Glutamatergic neuron (in vitro differentiated cells): Measurements from ENCODE around the gene APIP. TPM values are rescaled to one million over a fixed set of nuclear protein-coding genes. Genes with fewer than 3 reads are reported as not detected.
A peak's percentile ranks its signal among the peaks of the same experiment; 100 is the strongest.
"Not testable (repeated sequence)": the region's sequence is repeated elsewhere in the genome, so short reads cannot be mapped to it uniquely, and the experiment has no call there.

ENCODE experiments used
- DNase-seq: peaks from one replicate; pipeline ENCODE4 v3.0.0; 2022
- H3K27ac Mint-ChIP-seq: one replicate; pipeline ENCODE4 v1.8.0; 2020; ENCODE audit warnings: mild to moderate bottlenecking, mixed read lengths, inconsistent platforms; ENCODE audit not compliant: unreplicated experiment
- H3K27me3 Mint-ChIP-seq: one replicate; pipeline ENCODE4 v1.8.0; 2020; ENCODE audit warnings: mild to moderate bottlenecking, moderate library complexity, mixed read lengths, inconsistent platforms; ENCODE audit not compliant: unreplicated experiment
- H3K36me3 Mint-ChIP-seq: one replicate; pipeline ENCODE4 v1.8.0; 2020; ENCODE audit warnings: mild to moderate bottlenecking, mixed read lengths, inconsistent platforms; ENCODE audit not compliant: unreplicated experiment
- H3K4me1 Mint-ChIP-seq: one replicate; pipeline ENCODE4 v1.8.0; 2020; ENCODE audit warnings: mild to moderate bottlenecking, low read depth, mixed read lengths, inconsistent platforms; ENCODE audit not compliant: unreplicated experiment
- H3K4me3 Mint-ChIP-seq: one replicate; pipeline ENCODE4 v1.8.0; 2020; ENCODE audit warnings: mild to moderate bottlenecking, mixed read lengths, inconsistent platforms; ENCODE audit not compliant: unreplicated experiment
- H3K9me3 Mint-ChIP-seq: one replicate; pipeline ENCODE4 v1.8.0; 2020; ENCODE audit warnings: mild to moderate bottlenecking, moderate library complexity, mixed read lengths, inconsistent platforms; ENCODE audit not compliant: unreplicated experiment
- CTCF ChIP-seq: fragments of 200-600 bp; sonication (generic); IDR thresholded peaks from one replicate; pipeline ENCODE4 v1.5.0; 2021; ENCODE audit not compliant: partially characterized antibody, unreplicated experiment
- total RNA-seq: library from RNA; stranded (reverse); fragmentation: NEBNext Ultra II Directional; extraction: Animal tissue kit (Norgen Biotek cat#: 25700); gene quantifications from one replicate; pipeline ENCODE4 v1.2.1, GENCODE V29; 2021; ENCODE audit not compliant: unreplicated experiment

APIP gene
- total RNA-seq, 1 donor from 2014 or later: 20.9 TPM

GRCh38 chr11:34899633-34900016 is 16.6 kb downstream of the APIP start:
- peaks cover 11% of the 10 kb centered on the region for H3K4me1 Mint-ChIP-seq
- H3K9me3 Mint-ChIP-seq: peaks cover 8% of the 10 kb centered on the region
- DNase-seq: peak; percentile 24
- peaks cover 32% of the 10 kb centered on the region for H3K36me3 Mint-ChIP-seq
- no peak overlapping the region for H3K4me3 Mint-ChIP-seq
- no peak for TF ChIP-seq CTCF
- H3K27ac Mint-ChIP-seq: no peak overlapping the region
- peaks cover 3% of the 10 kb centered on the region for H3K27me3 Mint-ChIP-seq

- Mint-ChIP-seq H3K4me1 (peaks cover 8% of the 10 kb centered on the region), H3K27ac (peak overlapping the region; percentile 28), H3K27me3 (peaks cover 4% of the 10 kb centered on the region), H3K9me3 (peaks cover 9% of the 10 kb centered on the region), H3K36me3 (peaks cover 32% of the 10 kb centered on the region), H3K4me3 (no peak overlapping the region)
- DNase-seq: no peak
- TF ChIP-seq CTCF: no peak
Measured at GRCh38 chr11:34898474-34898873, 17.7 kb downstream of the APIP start.

- Mint-ChIP-seq H3K27me3 (peaks cover 6% of the 10 kb centered on the region), H3K36me3 (peaks cover 32% of the 10 kb centered on the region), H3K9me3 (peaks cover 12% of the 10 kb centered on the region), H3K27ac (no peak overlapping the region), H3K4me1 (peaks cover 7% of the 10 kb centered on the region), H3K4me3 (no peak overlapping the region)
- no peak for DNase-seq
- TF ChIP-seq CTCF: no peak
Measured at GRCh38 chr11:34897171-34897870, 18.9 kb downstream of the APIP start.

- not testable (repeated sequence) for H3K4me3 Mint-ChIP-seq, H3K27ac Mint-ChIP-seq, H3K27me3 Mint-ChIP-seq, DNase-seq
- peaks cover 12% of the 10 kb centered on the region for H3K9me3 Mint-ChIP-seq
- peaks cover 32% of the 10 kb centered on the region for H3K36me3 Mint-ChIP-seq
- peaks cover 10% of the 10 kb centered on the region for H3K4me1 Mint-ChIP-seq
Measured at GRCh38 chr11:34896191-34896590, 20.0 kb downstream of the APIP start.

GRCh38 chr11:34893416-34893815 is 22.8 kb downstream of the APIP start:
- Mint-ChIP-seq H3K4me3 (peak overlapping the region; percentile 65), H3K27ac (peak overlapping the region; percentile 91), H3K4me1 (peaks cover 14% of the 10 kb centered on the region), H3K36me3 (peaks cover 15% of the 10 kb centered on the region), H3K9me3 (peaks cover 9% of the 10 kb centered on the region), H3K27me3 (peaks cover 5% of the 10 kb centered on the region)
- no peak for DNase-seq
- TF ChIP-seq CTCF: no peak
